Heart left ventricle (tissue), 16 donors: Measurements from ENCODE around the gene PER3. TPM values are rescaled to one million over a fixed set of nuclear protein-coding genes. Genes with fewer than 3 reads are reported as not detected.

Experiments used
- ATAC-seq, 4 donors: fragments of 200-7000 bp; cut with Tn5 transposase; one replicate each; pipeline ENCODE4 v1.9.1; 2020 to 2022; ENCODE audit warnings: moderate library complexity in 4 of 4, mild to moderate bottlenecking in 3 of 4, moderate number of reproducible peaks in 1 of 4
- DNase-seq, 5 donors: peaks; one replicate each; pipeline ENCODE4 v3.0.0-alpha.2; 2020
- H3K27ac ChIP-seq, 12 donors: fragments of 200-600 bp; sonication (generic) in 4 of 12; one replicate each; pipeline versions ENCODE4 v1.5.0 to v1.8.0; 2016 to 2022; ENCODE audit warnings: mild to moderate bottlenecking in 2 of 12
- H3K27me3 ChIP-seq, 9 donors: fragments of 200-600 bp; sonication (generic) in 2 of 9; one replicate each; pipeline versions ENCODE4 v1.5.1 to v1.8.0; 2016 to 2022; ENCODE audit warnings: mild to moderate bottlenecking in 3 of 9
- H3K36me3 ChIP-seq, 9 donors: fragments of 200-600 bp; sonication (generic) in 2 of 9; one replicate each; pipeline versions ENCODE4 v1.5.0 to v1.8.0; 2018 to 2022; ENCODE audit warnings: mild to moderate bottlenecking in 2 of 9
- H3K4me1 ChIP-seq, 12 donors: fragments of 200-600 bp; sonication (generic) in 4 of 12; one replicate each; pipeline versions ENCODE4 v1.5.0 to v1.8.0; 2016 to 2022; ENCODE audit warnings: mild to moderate bottlenecking in 3 of 12
- H3K4me3 ChIP-seq, 12 donors: fragments of 200-600 bp; sonication (generic) in 4 of 12; one replicate each; pipeline versions ENCODE4 v1.5.0 to v1.8.0; 2017 to 2022; ENCODE audit warnings: mild to moderate bottlenecking in 9 of 12, moderate library complexity in 4 of 12
- H3K9me3 ChIP-seq, 12 donors: fragments of 200-600 bp; sonication (generic) in 4 of 12; one replicate each; pipeline versions ENCODE4 v1.5.0 to v1.8.0; 2016 to 2022; ENCODE audit warnings: mild to moderate bottlenecking in 1 of 12
- POLR2A ChIP-seq, 2 donors: fragments of 450-650 bp; IDR thresholded peaks; one replicate each; pipeline ENCODE4 v1.6.1; 2017; ENCODE audit warnings: antibody characterized with exemption in 2 of 2, mild to moderate bottlenecking in 2 of 2, moderate library complexity in 2 of 2
- WGBS, 4 donors: extraction: QIAGEN DNeasy Blood & Tissue Kit in 2 of 4; methylation state at CpG; one replicate each; pipeline versions ENCODE4 v1.1.5 to v1.1.7; 2013 to 2018; 5-methylcytosine and 5-hydroxymethylcytosine counted together
- intact Hi-C, 10 donors: fragments of 100-400 bp; cut with DNase I; formaldehyde crosslinking; loops; one replicate each; pipeline versions ENCODE4 v1.11.1 to v1.14.2; 2022
- polyA plus RNA-seq, 2 donors: library from polyadenylated mRNA; stranded (reverse); fragments of 200-250 nt; gene quantifications; one replicate each; pipeline ENCODE4 v1.2.3, GENCODE V29; 2013
- total RNA-seq, 9 donors: library from RNA; depleted of rRNA in 2 of 9; stranded (reverse); fragments of >200 nt in 2 of 9; fragmentation: NEBNext Ultra II Directional in 3 of 9; extraction: Animal tissue kit (Norgen Biotek cat#: 25700) in 3 of 9; gene quantifications; one replicate each; pipeline versions ENCODE4 v1.1.0 to v1.2.4, GENCODE V29; 2016 to 2023
- TF ChIP-seq, protein P1 (sequence below), 12 donors: fragments of 200-600 bp; sonication (generic) in 4 of 12; IDR thresholded peaks; one replicate each; pipeline versions ENCODE4 v1.5.0 to v1.8.0; 2018 to 2022; ENCODE audit warnings: antibody characterized with exemption in 12 of 12, mild to moderate bottlenecking in 5 of 12
- donor health status: ischemic (EF 13 %, LVEDD 7.1; RV severe dilation, severe dysfunction).
- donor health status: healthy with polysubstance abuse.
- donor health status: DM: no; HTN: yes; CAD: no.
- donor health status: DM: no; HTN: no; CAD: no.
- donor health status: ischemic (EF 25% LVEDD 6.9; RV normal size, moderate dysfunction).
- donor health status: ischemic (EF 25% LVEDD 5.7; RV mildly dilated, moderate dysfunction).
- donor health status: healthy.
- donor health status: DM: yes; HTN: yes; CAD: no.
- donor health status: ischemic (EF 35%, LVEDD 5.7; RV mildly dilated, moderate dysfunction).
- donor health status: nonischemic (EF 11% LVEDD 7.7; RV severe dilation, severe dysfunction).
- donor health status: DM: yes; HTN: yes; CAD: no.
- donor health status: PGD.
- donor health status: ischemic (EF 29% LVEDD 5.4; RV normal size, mild dysfunction).
- donor health status: nonischemic (EF 23%, LVEDD 6.1; RV moderate dilation, normal function).

PER3 gene
- total and polyA plus RNA-seq, 11 donors, result 3.3 to 46.6 (median 16.0) TPM

GRCh38 chr1:7865978-7866377 lies 81.9 kb downstream of the PER3 start:
- no peak for DNase-seq
- no peaks in the 10 kb centered on the region for H3K4me1 ChIP-seq
- TF ChIP-seq, protein P1, sequence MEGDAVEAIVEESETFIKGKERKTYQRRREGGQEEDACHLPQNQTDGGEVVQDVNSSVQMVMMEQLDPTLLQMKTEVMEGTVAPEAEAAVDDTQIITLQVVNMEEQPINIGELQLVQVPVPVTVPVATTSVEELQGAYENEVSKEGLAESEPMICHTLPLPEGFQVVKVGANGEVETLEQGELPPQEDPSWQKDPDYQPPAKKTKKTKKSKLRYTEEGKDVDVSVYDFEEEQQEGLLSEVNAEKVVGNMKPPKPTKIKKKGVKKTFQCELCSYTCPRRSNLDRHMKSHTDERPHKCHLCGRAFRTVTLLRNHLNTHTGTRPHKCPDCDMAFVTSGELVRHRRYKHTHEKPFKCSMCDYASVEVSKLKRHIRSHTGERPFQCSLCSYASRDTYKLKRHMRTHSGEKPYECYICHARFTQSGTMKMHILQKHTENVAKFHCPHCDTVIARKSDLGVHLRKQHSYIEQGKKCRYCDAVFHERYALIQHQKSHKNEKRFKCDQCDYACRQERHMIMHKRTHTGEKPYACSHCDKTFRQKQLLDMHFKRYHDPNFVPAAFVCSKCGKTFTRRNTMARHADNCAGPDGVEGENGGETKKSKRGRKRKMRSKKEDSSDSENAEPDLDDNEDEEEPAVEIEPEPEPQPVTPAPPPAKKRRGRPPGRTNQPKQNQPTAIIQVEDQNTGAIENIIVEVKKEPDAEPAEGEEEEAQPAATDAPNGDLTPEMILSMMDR (IDR thresholded peaks at IDR 0.05), result no peak
- no peak for TF ChIP-seq POLR2A (IDR thresholded peaks at IDR 0.05)
- intact Hi-C loops, result no loop called here
- H3K27ac ChIP-seq, result no peak overlapping the region
- no peak for ATAC-seq
- H3K4me3 ChIP-seq, result no peak overlapping the region
- H3K9me3 ChIP-seq, result peaks cover 0 to 4% (median 0%) of the 10 kb centered on the region in 12 donors
- 80 to 89% (median 82%) methylated on average over 12 to 16 of the region's 16 CpGs for WGBS, 4 donors
- H3K27me3 ChIP-seq, result no peaks in the 10 kb centered on the region
- no peaks in the 10 kb centered on the region for H3K36me3 ChIP-seq

- WGBS, 4 donors, result 68 to 81% (median 78%) methylated on average over 7 to 10 of the region's 10 CpGs
- Histone ChIP-seq H3K27me3 (no peaks in the 10 kb centered on the region), H3K36me3 (no peaks in the 10 kb centered on the region), H3K27ac (no peak overlapping the region), H3K4me1 (no peaks in the 10 kb centered on the region), H3K4me3 (no peak overlapping the region), H3K9me3 (peaks cover 0 to 4% (median 0%) of the 10 kb centered on the region in 12 donors)
- ATAC-seq (no peak), DNase-seq (no peak)
- intact Hi-C loops, result no loop called here
- no peak for TF ChIP-seq POLR2A (IDR thresholded peaks at IDR 0.05)
- TF ChIP-seq, protein P1 (IDR thresholded peaks at IDR 0.05), result no peak
Observed at GRCh38 chr1:7868070-7868780, 84.1 kb downstream of the PER3 start.

DNA sequence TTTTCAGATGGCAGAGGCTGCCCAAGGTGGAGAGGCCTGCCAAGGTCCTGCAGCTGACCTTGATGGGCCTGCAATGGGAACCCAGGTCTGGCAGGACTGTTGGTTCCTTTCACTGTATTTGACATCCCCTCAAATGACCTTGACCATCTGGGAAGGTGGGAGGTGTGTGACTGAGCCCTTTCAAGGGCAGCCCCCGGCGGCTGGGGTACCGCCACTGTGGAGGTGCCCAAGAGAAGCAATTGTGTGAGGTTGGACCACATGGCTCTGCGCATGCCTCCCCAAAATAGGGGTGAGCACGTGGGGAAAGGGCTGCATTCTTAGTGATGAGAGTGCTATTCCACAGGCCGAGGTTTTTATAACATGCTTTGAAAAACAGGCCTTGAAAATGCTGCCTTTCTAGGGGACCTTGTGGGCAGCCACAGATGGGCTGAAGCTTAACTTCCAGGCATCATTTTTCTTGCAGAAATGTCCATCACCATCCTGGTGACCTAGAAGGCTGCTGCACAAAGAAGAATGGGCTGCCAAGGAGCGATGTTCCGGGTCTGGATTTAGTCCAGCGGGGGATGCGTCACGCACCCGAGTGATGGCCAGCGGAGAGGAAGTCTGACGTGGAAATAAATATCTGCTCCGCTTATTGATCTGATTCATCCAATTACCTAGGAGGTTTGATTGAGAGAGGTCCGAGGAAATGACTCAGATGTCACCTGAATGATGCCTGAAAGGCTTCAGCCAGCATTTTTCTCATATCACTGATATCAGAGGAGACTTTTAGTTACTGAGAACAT lies 85.2 kb downstream of the PER3 start:
- Histone ChIP-seq H3K4me3 (no peak overlapping the region), H3K9me3 (peaks cover 0 to 4% (median 0%) of the 10 kb centered on the region in 12 donors), H3K36me3 (no peaks in the 10 kb centered on the region), H3K27me3 (no peaks in the 10 kb centered on the region), H3K27ac (no peak overlapping the region), H3K4me1 (no peaks in the 10 kb centered on the region)
- TF ChIP-seq POLR2A (IDR thresholded peaks at IDR 0.05), result no peak
- TF ChIP-seq, protein P1 (IDR thresholded peaks at IDR 0.05), result no peak
- no peak for ATAC-seq
- intact Hi-C loops, result no loop called here
- 85 to 89% (median 89%) methylated on average over 16 of the region's 16 CpGs for WGBS, 4 donors
- no peak for DNase-seq

DNA sequence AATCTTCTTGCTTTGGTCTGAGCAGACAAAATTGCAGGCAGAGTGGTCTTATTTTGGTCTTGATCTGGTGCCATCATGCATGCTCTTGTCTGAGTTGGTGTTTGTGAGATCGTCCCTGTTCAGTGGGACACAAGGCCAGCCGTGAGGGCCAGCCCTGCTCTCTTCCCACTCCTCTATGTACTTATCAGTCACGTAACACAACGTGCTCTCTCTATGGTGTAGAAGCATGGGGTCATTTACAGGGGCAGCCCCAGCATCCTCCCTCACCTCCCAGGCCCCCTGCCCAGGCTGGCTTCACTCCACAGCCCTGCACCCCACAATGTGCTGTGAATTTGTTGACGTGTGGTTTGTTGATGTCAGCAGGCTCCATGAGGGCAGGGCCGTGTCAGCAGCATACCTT lies 87.0 kb downstream of the PER3 start:
- Histone ChIP-seq H3K27me3 (no peaks in the 10 kb centered on the region), H3K9me3 (peaks cover 0 to 4% (median 0%) of the 10 kb centered on the region in 12 donors), H3K4me3 (no peak overlapping the region), H3K36me3 (no peaks in the 10 kb centered on the region), H3K4me1 (no peaks in the 10 kb centered on the region), H3K27ac (no peak overlapping the region)
- DNase-seq, result no peak
- intact Hi-C loops, result no loop called here
- 49 to 67% (median 56%) methylated on average over 6 of the region's 6 CpGs for WGBS, 4 donors
- TF ChIP-seq, protein P1 (IDR thresholded peaks at IDR 0.05), result no peak
- TF ChIP-seq POLR2A (IDR thresholded peaks at IDR 0.05), result no peak
- ATAC-seq, result no peak
